RWPE2 (cell line): Measurements from ENCODE around the gene CCDC85B.

Source experiments
- ATAC-seq: fragments of 200-7000 bp; cut with Tn5 transposase; 3 replicates; pipeline ENCODE4 v1.9.1; 2021; ENCODE audit warnings: low read depth
- DNase-seq: peaks from one replicate; pipeline ENCODE4 v3.0.0-alpha.2; 2020; ENCODE audit warnings: low spot score
- H3K27ac ChIP-seq: fragments of 450-650 bp; 2 replicates; pipeline ENCODE4 v1.5.1; 2017; ENCODE audit warnings: mild to moderate bottlenecking; ENCODE audit not compliant: poor library complexity, severe bottlenecking
- H3K27me3 ChIP-seq: fragments of 250-450 bp; sonication (Bioruptor Pico); 2 replicates; pipeline ENCODE4 v1.5.1; 2021; ENCODE audit warnings: mild to moderate bottlenecking, moderate library complexity; ENCODE audit not compliant: insufficient read depth, poor library complexity, severe bottlenecking
- H3K36me3 ChIP-seq: fragments of 250-450 bp; sonication (Bioruptor Pico); 2 replicates; pipeline ENCODE4 v1.5.1; 2020; ENCODE audit warnings: low read depth, mild to moderate bottlenecking, moderate library complexity
- H3K4me1 ChIP-seq: fragments of 250-450 bp; sonication (Bioruptor Pico); 2 replicates; pipeline ENCODE4 v1.5.1; 2021; ENCODE audit warnings: mild to moderate bottlenecking, moderate library complexity; ENCODE audit not compliant: insufficient read depth, poor library complexity, severe bottlenecking
- H3K4me3 ChIP-seq: fragments of 250-450 bp; sonication (Bioruptor Pico); 2 replicates; pipeline ENCODE4 v1.5.1; 2021; ENCODE audit warnings: mild to moderate bottlenecking, moderate library complexity; ENCODE audit not compliant: severe bottlenecking
- H3K9me3 ChIP-seq: fragments of 250-450 bp; sonication (Bioruptor Pico); 2 replicates; pipeline ENCODE4 v1.5.1; 2021; ENCODE audit warnings: mild to moderate bottlenecking, moderate library complexity; ENCODE audit not compliant: severe bottlenecking
- TF ChIP-seq, protein P1 (sequence below): fragments of 450-650 bp; IDR thresholded peaks from one replicate; pipeline ENCODE4 v1.5.1; 2017; ENCODE audit warnings: mild to moderate bottlenecking, moderate library complexity; ENCODE audit not compliant: poor library complexity, severe bottlenecking

CCDC85B gene

DNA sequence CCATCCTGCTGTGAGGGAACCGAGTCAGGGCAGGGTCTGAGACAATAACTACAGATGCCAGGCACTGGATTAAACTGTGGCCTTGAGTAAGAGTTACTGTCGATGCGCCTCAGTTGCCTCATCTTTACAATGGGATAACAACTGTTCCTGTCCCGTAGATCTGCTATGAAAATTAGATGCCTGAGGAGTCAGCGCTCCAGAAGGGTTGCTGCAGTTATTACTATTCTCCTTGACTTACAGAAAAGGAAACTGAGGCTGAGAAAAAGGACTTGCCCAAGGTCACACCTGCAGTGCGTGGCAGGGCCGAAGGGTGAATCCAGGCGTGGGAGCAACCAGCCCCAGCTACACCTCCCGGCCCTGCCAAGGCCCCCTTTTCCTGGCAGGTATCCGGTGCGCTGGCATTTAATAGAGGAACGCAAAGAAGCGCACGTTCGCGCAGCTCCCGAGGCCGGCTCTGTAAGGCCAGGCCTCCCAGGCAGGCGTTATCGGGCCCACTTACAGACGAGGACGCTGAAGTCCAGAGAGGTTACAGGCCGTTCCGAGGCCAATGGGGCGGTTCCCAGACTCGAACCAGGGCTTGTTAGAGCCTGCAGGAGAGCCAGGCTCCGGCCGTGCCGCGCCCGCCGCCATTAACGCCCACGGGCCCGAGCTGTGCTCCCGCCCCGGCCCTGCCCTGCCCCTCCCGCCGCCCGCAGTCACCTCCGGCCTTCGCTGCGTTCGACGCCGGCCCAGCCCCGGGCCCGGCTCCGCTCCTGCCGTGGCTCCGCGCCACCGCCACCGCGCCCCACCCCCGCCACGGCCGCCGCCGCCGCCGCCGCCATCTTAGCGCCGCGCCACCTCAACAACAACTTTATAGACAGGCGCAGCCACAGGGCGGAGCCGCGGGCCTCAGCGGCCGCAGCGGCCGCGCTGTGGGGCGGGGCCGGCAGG is 28.0 kb downstream of the CCDC85B start, which contains the start of gene C11orf68:
C11orf68 (minus strand) TSS at position 852 of the 930 bp plus-strand sequence; CDS start at position 821, 31 bp downstream.
- peak within 1 kb of the TSS; percentile 80 for H3K4me3 ChIP-seq
- ATAC-seq (peak; percentile 1; the same call in 2 of the 3 replicates), DNase-seq (no peak)
- no peaks in the 10 kb centered on the region for H3K9me3 ChIP-seq
- H3K4me1 ChIP-seq, result peaks cover 51% of the 10 kb centered on the region
- no peaks in the 10 kb centered on the region for H3K27me3 ChIP-seq
- peak within 1 kb of the TSS; percentile 98 for H3K27ac ChIP-seq
- peaks cover 50% of the 10 kb centered on the region for H3K36me3 ChIP-seq
- TF ChIP-seq, protein P1, sequence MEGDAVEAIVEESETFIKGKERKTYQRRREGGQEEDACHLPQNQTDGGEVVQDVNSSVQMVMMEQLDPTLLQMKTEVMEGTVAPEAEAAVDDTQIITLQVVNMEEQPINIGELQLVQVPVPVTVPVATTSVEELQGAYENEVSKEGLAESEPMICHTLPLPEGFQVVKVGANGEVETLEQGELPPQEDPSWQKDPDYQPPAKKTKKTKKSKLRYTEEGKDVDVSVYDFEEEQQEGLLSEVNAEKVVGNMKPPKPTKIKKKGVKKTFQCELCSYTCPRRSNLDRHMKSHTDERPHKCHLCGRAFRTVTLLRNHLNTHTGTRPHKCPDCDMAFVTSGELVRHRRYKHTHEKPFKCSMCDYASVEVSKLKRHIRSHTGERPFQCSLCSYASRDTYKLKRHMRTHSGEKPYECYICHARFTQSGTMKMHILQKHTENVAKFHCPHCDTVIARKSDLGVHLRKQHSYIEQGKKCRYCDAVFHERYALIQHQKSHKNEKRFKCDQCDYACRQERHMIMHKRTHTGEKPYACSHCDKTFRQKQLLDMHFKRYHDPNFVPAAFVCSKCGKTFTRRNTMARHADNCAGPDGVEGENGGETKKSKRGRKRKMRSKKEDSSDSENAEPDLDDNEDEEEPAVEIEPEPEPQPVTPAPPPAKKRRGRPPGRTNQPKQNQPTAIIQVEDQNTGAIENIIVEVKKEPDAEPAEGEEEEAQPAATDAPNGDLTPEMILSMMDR, result peak; percentile 7

DNA sequence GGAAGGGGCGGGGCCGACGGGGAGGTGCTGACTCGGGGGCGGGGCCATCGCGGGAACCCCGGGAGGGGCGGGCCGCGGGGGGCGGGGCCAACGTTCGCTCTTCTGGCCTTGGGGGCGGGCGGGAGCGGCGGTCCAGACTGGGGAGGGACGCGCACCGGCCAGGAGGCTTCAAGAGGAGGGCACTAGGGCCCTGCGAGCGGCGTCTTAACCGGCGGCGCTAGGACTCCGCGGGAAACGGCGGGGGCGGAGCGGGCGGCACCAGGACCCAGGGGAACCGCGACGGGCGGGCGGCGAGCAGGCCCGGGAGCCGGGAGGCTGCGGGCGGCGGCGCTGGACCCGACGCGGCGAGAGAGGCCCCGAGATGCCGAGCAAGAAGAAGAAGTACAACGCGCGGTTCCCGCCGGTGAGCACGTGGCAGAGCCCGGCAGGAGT is 28.7 kb downstream of the CCDC85B start, which contains the start of gene DRAP1:
DRAP1 (plus strand) TSS at position 286 of the 432 bp plus-strand sequence; CDS start at position 362, 76 bp downstream.
- peak; percentile 69 for ATAC-seq
- Histone ChIP-seq H3K4me3 (peak within 1 kb of the TSS; percentile 80), H3K27ac (peak within 1 kb of the TSS; percentile 98), H3K9me3 (no peaks in the 10 kb centered on the region), H3K27me3 (no peaks in the 10 kb centered on the region), H3K4me1 (peaks cover 44% of the 10 kb centered on the region), H3K36me3 (peaks cover 51% of the 10 kb centered on the region)
- TF ChIP-seq, protein P1, result no peak
- peak; percentile 98 for DNase-seq

DNA sequence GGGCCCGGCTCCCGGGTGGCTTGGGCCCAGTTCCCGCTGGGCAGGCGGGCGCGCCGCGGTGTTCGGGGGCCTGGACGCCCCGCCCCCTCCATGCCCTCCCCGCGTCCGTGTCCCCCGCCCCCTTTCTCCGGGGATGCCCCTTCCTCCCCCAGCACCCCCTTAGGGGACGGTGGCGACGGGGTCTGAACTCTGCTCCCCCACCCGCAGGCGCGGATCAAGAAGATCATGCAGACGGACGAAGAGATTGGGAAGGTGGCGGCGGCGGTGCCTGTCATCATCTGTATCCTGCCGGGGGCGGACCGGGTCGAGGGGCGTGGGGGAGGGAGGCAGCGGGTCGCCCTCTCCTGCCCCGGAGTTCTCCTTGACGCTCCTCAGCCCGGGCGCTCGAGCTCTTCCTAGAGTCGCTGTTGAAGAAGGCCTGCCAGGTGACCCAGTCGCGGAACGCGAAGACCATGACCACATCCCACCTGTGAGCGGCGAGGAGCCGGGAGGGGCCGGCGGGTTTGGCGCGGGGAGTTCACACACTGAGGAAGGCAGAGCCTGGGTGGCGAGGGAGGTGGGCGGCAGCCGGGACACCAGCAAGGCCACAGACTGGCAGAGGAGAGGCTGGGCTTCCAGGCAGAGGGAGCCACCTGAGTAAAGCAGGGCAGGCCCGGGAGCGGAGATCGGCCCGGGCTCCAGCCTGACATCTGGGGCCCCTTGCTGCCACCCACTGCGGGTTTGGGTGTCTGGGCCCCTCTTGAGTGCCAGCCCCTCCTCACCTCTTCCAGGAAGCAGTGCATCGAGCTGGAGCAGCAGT is 29.3 kb downstream of the CCDC85B start:
- no peak for DNase-seq
- TF ChIP-seq, protein P1, result no peak
- Histone ChIP-seq H3K4me3 (peak overlapping the region; percentile 80), H3K9me3 (no peaks in the 10 kb centered on the region), H3K27ac (peak overlapping the region; percentile 98), H3K4me1 (peaks cover 41% of the 10 kb centered on the region), H3K36me3 (peaks cover 51% of the 10 kb centered on the region), H3K27me3 (no peaks in the 10 kb centered on the region)
- peak; percentile 1 for ATAC-seq

DNA sequence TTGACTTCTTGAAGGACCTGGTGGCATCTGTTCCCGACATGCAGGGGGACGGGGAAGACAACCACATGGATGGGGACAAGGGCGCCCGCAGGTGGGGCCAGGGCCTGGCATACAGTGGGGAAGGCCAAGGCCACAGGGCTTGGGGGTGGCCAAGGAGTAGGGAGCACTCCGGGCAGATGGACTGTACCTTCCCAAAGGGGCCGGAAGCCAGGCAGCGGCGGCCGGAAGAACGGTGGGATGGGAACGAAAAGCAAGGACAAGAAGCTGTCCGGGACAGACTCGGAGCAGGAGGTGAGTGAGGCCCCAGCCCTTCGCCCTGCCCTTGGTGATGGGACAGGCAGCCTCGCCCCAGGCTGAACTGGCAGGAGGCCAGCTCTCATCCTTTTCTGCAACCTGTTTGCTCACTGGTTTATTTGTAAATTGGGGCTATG is 29.9 kb downstream of the CCDC85B start:
- peak overlapping the region; percentile 80 for H3K4me3 ChIP-seq
- H3K27ac ChIP-seq, result peak overlapping the region; percentile 98
- H3K4me1 ChIP-seq, result peaks cover 34% of the 10 kb centered on the region
- peaks cover 51% of the 10 kb centered on the region for H3K36me3 ChIP-seq
- H3K9me3 ChIP-seq, result no peaks in the 10 kb centered on the region
- ATAC-seq, result no peak
- H3K27me3 ChIP-seq, result no peaks in the 10 kb centered on the region
- no peak for DNase-seq
- TF ChIP-seq, protein P1, result no peak
